Heart left ventricle (tissue), 16 donors: Measurements from ENCODE around the gene HTRA1. TPM values are rescaled to one million over a fixed set of nuclear protein-coding genes. Genes with fewer than 3 reads are reported as not detected.

Experiments
- ATAC-seq, 4 donors: fragments of 200-7000 bp; cut with Tn5 transposase; one replicate each; pipeline ENCODE4 v1.9.1; 2020 to 2022; ENCODE audit warnings: moderate library complexity in 4 of 4, mild to moderate bottlenecking in 3 of 4, moderate number of reproducible peaks in 1 of 4
- DNase-seq, 5 donors: peaks; one replicate each; pipeline ENCODE4 v3.0.0-alpha.2; 2020
- H3K27ac ChIP-seq, 12 donors: fragments of 200-600 bp; sonication (generic) in 4 of 12; one replicate each; pipeline versions ENCODE4 v1.5.0 to v1.8.0; 2016 to 2022; ENCODE audit warnings: mild to moderate bottlenecking in 2 of 12
- H3K27me3 ChIP-seq, 9 donors: fragments of 200-600 bp; sonication (generic) in 2 of 9; one replicate each; pipeline versions ENCODE4 v1.5.1 to v1.8.0; 2016 to 2022; ENCODE audit warnings: mild to moderate bottlenecking in 3 of 9
- H3K36me3 ChIP-seq, 9 donors: fragments of 200-600 bp; sonication (generic) in 2 of 9; one replicate each; pipeline versions ENCODE4 v1.5.0 to v1.8.0; 2018 to 2022; ENCODE audit warnings: mild to moderate bottlenecking in 2 of 9
- H3K4me1 ChIP-seq, 12 donors: fragments of 200-600 bp; sonication (generic) in 4 of 12; one replicate each; pipeline versions ENCODE4 v1.5.0 to v1.8.0; 2016 to 2022; ENCODE audit warnings: mild to moderate bottlenecking in 3 of 12
- H3K4me3 ChIP-seq, 12 donors: fragments of 200-600 bp; sonication (generic) in 4 of 12; one replicate each; pipeline versions ENCODE4 v1.5.0 to v1.8.0; 2017 to 2022; ENCODE audit warnings: mild to moderate bottlenecking in 9 of 12, moderate library complexity in 4 of 12
- H3K9me3 ChIP-seq, 12 donors: fragments of 200-600 bp; sonication (generic) in 4 of 12; one replicate each; pipeline versions ENCODE4 v1.5.0 to v1.8.0; 2016 to 2022; ENCODE audit warnings: mild to moderate bottlenecking in 1 of 12
- CTCF ChIP-seq, 12 donors: fragments of 200-600 bp; sonication (generic) in 4 of 12; IDR thresholded peaks; one replicate each; pipeline versions ENCODE4 v1.5.0 to v1.8.0; 2018 to 2022; ENCODE audit warnings: antibody characterized with exemption in 12 of 12, mild to moderate bottlenecking in 5 of 12
- POLR2A ChIP-seq, 2 donors: fragments of 450-650 bp; IDR thresholded peaks; one replicate each; pipeline ENCODE4 v1.6.1; 2017; ENCODE audit warnings: antibody characterized with exemption in 2 of 2, mild to moderate bottlenecking in 2 of 2, moderate library complexity in 2 of 2
- WGBS, 4 donors: extraction: QIAGEN DNeasy Blood & Tissue Kit in 2 of 4; methylation state at CpG; one replicate each; pipeline versions ENCODE4 v1.1.5 to v1.1.7; 2013 to 2018; 5-methylcytosine and 5-hydroxymethylcytosine counted together
- intact Hi-C, 10 donors: fragments of 100-400 bp; cut with DNase I; formaldehyde crosslinking; loops; one replicate each; pipeline versions ENCODE4 v1.11.1 to v1.14.2; 2022
- polyA plus RNA-seq, 2 donors: library from polyadenylated mRNA; stranded (reverse); fragments of 200-250 nt; gene quantifications; one replicate each; pipeline ENCODE4 v1.2.3, GENCODE V29; 2013
- total RNA-seq, 9 donors: library from RNA; depleted of rRNA in 2 of 9; stranded (reverse); fragments of >200 nt in 2 of 9; fragmentation: NEBNext Ultra II Directional in 3 of 9; extraction: Animal tissue kit (Norgen Biotek cat#: 25700) in 3 of 9; gene quantifications; one replicate each; pipeline versions ENCODE4 v1.1.0 to v1.2.4, GENCODE V29; 2016 to 2023
- donor health status: ischemic (EF 13 %, LVEDD 7.1; RV severe dilation, severe dysfunction).
- donor health status: healthy with polysubstance abuse.
- donor health status: DM: no; HTN: yes; CAD: no.
- donor health status: DM: no; HTN: no; CAD: no.
- donor health status: ischemic (EF 25% LVEDD 6.9; RV normal size, moderate dysfunction).
- donor health status: ischemic (EF 25% LVEDD 5.7; RV mildly dilated, moderate dysfunction).
- donor health status: healthy.
- donor health status: DM: yes; HTN: yes; CAD: no.
- donor health status: ischemic (EF 35%, LVEDD 5.7; RV mildly dilated, moderate dysfunction).
- donor health status: nonischemic (EF 11% LVEDD 7.7; RV severe dilation, severe dysfunction).
- donor health status: DM: yes; HTN: yes; CAD: no.
- donor health status: PGD.
- donor health status: ischemic (EF 29% LVEDD 5.4; RV normal size, mild dysfunction).
- donor health status: nonischemic (EF 23%, LVEDD 6.1; RV moderate dilation, normal function).

Gene HTRA1
- total and polyA plus RNA-seq, 11 donors: 30.5 to 153 (median 54.5) TPM

- Histone ChIP-seq H3K27me3 (no peaks in the 10 kb centered on the region), H3K4me1 (peaks cover 0 to 44% (median 24%) of the 10 kb centered on the region in 12 donors), H3K36me3 (peaks cover 0 to 6% (median under 1%) of the 10 kb centered on the region in 9 donors), H3K27ac (peak overlapping the region in 1 of 12 donors; percentile 70), H3K9me3 (no peaks in the 10 kb centered on the region), H3K4me3 (no peak overlapping the region)
- TF ChIP-seq POLR2A (IDR thresholded peaks at IDR 0.05) (no peak), CTCF (IDR thresholded peaks at IDR 0.05) (no peak)
- intact Hi-C loops: no loop called here
- WGBS, 4 donors: 91 to 94% (median 92%) methylated on average over 11 of the region's 11 CpGs
- DNase-seq: peak in 1 of 5 donors; percentile 13
- ATAC-seq: no peak
These were observed 23.1 kb downstream of the HTRA1 start for GRCh38 chr10:122484276-122485060.

DNA sequence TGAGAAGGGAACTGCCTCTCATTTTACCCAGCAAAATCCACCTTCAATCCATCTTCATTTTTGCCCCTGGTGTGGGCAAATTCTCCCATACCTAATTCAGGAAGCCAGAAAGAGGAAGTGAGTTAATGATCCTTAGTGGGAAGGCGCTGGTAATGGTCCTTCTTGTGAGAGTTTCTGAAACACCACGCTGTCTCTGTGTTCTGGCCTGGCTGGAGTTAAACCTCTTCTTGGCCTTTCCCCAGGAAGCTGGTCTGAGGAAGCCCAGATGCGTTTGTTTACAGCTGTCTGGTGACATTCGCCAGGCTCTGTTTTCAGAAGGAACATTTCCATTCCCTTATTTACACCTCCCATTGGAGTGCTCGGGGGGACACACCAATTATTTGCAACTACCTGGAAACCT lies 24.3 kb downstream of the HTRA1 start:
- no peak for TF ChIP-seq CTCF (IDR thresholded peaks at IDR 0.05)
- no peak for TF ChIP-seq POLR2A (IDR thresholded peaks at IDR 0.05)
- Histone ChIP-seq H3K27ac (peak overlapping the region in 3 of 12 donors; percentile 35 to 70 (median 37)), H3K4me3 (no peak overlapping the region), H3K4me1 (peaks cover 0 to 44% (median 24%) of the 10 kb centered on the region in 12 donors), H3K36me3 (peaks cover 0 to 18% (median 5%) of the 10 kb centered on the region in 9 donors), H3K27me3 (no peaks in the 10 kb centered on the region), H3K9me3 (no peaks in the 10 kb centered on the region)
- DNase-seq: peak in 2 of 5 donors; percentile 51 to 55
- WGBS, 4 donors: 5 to 9% (median 7%) methylated on average over 5 of the region's 5 CpGs
- peak; percentile 66 to 80 (median 70) for ATAC-seq
- intact Hi-C loops: no loop called here

DNA sequence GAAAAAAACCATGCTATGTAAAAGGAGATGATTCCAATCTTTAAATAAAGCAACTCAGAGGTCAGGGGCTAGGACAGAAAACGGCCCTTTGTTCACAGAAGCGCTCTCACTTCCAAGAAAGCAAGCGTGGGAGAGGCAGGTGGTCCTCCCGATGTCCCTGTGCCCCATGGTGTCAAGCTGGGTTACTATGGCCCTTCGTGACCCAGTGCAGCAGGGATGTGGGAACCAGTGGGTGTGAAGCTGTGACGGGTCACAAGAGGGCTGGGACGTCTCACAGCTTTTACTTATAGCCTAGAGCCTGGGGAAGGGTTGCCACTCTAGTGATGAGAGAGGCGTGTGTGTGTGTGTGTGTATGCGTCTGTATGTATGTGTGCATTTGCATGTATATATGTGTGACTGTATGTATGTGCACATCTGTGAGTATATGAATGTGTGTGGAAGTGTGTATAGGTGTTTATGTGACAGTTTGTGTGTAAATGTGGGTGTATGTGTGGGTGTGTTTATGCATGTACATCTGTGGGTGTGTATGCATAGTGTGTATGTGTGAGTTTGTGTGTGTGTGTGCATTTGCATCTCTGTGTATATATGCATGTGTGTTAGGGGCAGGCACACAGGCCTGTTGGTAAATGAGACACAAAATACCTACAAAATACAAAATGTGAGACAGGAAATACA lies 25.2 kb downstream of the HTRA1 start:
- H3K27me3 ChIP-seq: no peaks in the 10 kb centered on the region
- DNase-seq (peak in 1 of 5 donors; percentile 21), ATAC-seq (no peak)
- 62 to 69% (median 64%) methylated on average over 9 of the region's 9 CpGs for WGBS, 4 donors
- no peak overlapping the region for H3K4me3 ChIP-seq
- intact Hi-C loops: no loop called here
- no peaks in the 10 kb centered on the region for H3K9me3 ChIP-seq
- no peak for TF ChIP-seq POLR2A (IDR thresholded peaks at IDR 0.05)
- TF ChIP-seq CTCF (IDR thresholded peaks at IDR 0.05): no peak
- H3K4me1 ChIP-seq: peaks cover 0 to 44% (median 26%) of the 10 kb centered on the region in 12 donors
- H3K27ac ChIP-seq: peak overlapping the region in 3 of 12 donors; percentile 35 to 70 (median 37)
- peaks cover 0 to 20% (median 5%) of the 10 kb centered on the region in 9 donors for H3K36me3 ChIP-seq

DNA sequence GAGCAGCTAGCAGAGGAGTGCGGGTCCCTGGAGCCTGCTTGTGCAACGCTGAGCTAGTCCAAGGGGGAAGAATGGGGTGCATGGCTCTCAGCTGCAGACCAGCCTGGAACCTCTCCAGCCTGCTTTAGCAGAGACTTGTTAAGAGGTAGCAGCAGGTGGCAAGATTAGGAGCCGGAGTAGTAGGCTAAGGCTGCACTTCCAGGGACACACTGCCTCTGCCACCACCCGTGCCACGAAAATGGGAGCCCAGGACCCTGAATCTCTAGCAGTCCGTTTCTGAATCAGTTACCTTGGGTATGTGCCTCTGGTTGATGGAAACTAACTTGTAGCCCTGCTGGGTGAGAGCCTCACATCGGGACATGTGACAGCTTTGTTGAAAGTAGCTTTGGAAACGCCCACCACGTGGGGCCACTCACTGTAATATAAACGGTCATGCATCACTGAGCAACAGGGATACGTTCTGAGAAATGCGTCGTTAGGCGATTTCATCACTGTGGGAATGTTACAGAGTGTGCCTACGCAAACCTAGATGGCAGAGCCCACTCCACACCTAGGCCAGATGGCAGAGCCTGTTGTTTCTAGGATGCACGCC lies 25.9 kb downstream of the HTRA1 start:
- intact Hi-C loops: no loop called here
- Histone ChIP-seq H3K4me3 (no peak overlapping the region), H3K36me3 (peaks cover 0 to 26% (median 5%) of the 10 kb centered on the region in 9 donors), H3K4me1 (peaks cover 0 to 50% (median 31%) of the 10 kb centered on the region in 12 donors), H3K27ac (peak overlapping the region in 1 of 12 donors; percentile 70), H3K27me3 (no peaks in the 10 kb centered on the region), H3K9me3 (no peaks in the 10 kb centered on the region)
- WGBS, 4 donors: 35 to 57% (median 50%) methylated on average over 16 of the region's 16 CpGs
- TF ChIP-seq POLR2A (IDR thresholded peaks at IDR 0.05) (no peak), CTCF (IDR thresholded peaks at IDR 0.05) (no peak)
- DNase-seq: peak in 2 of 5 donors; percentile 34 to 65
- peak; percentile 75 to 93 (median 84) for ATAC-seq
